IPS-11a (cell line): ENCODE data around the gene FBXO34.

Experiments used
- H3K4me3 ChIP-seq: one replicate; pipeline ENCODE4 v1.5.1; 2013; ENCODE audit warnings: low read depth, low read length, control low read depth

FBXO34 gene

GRCh38 chr14:55272387-55272786 lies 1.2 kb downstream of the FBXO34 start:
- peak overlapping the region; percentile 96 for H3K4me3 ChIP-seq

- H3K4me3 ChIP-seq: no peak overlapping the region
These were observed 1.7 kb downstream of the FBXO34 start for GRCh38 chr14:55272922-55273321.

GRCh38 chr14:55274146-55274545 lies 2.9 kb downstream of the FBXO34 start:
- no peak overlapping the region for H3K4me3 ChIP-seq

- H3K4me3 ChIP-seq: no peak overlapping the region
These were observed 3.5 kb downstream of the FBXO34 start for GRCh38 chr14:55274751-55275150.

GRCh38 chr14:55276736-55277135 lies 5.5 kb downstream of the FBXO34 start:
- H3K4me3 ChIP-seq: no peak overlapping the region

GRCh38 chr14:55277972-55278740 lies 6.9 kb downstream of the FBXO34 start:
- H3K4me3 ChIP-seq: no peak overlapping the region

- no peak overlapping the region for H3K4me3 ChIP-seq
These were observed 8.2 kb downstream of the FBXO34 start for GRCh38 chr14:55279384-55279783.

- H3K4me3 ChIP-seq: no peak overlapping the region
These were observed 10.2 kb downstream of the FBXO34 start for GRCh38 chr14:55281316-55281839.

GRCh38 chr14:55285048-55285652 lies 13.9 kb downstream of the FBXO34 start:
- no peak overlapping the region for H3K4me3 ChIP-seq

GRCh38 chr14:55288439-55288838 lies 17.2 kb downstream of the FBXO34 start:
- H3K4me3 ChIP-seq: no peak overlapping the region

GRCh38 chr14:55291480-55292081 lies 20.4 kb downstream of the FBXO34 start:
- H3K4me3 ChIP-seq: no peak overlapping the region

GRCh38 chr14:55294603-55295002 lies 23.4 kb downstream of the FBXO34 start:
- no peak overlapping the region for H3K4me3 ChIP-seq

GRCh38 chr14:55297611-55298499 lies 26.6 kb downstream of the FBXO34 start:
- H3K4me3 ChIP-seq: no peak overlapping the region

- H3K4me3 ChIP-seq: no peak overlapping the region
These were observed 27.2 kb downstream of the FBXO34 start for GRCh38 chr14:55298500-55298822.

- no peak overlapping the region for H3K4me3 ChIP-seq
These were observed 30.4 kb downstream of the FBXO34 start for GRCh38 chr14:55301437-55302121.

GRCh38 chr14:55302367-55303124 lies 31.3 kb downstream of the FBXO34 start:
- H3K4me3 ChIP-seq: no peak overlapping the region

GRCh38 chr14:55303125-55303499 lies 31.9 kb downstream of the FBXO34 start:
- H3K4me3 ChIP-seq: no peak overlapping the region

- no peak overlapping the region for H3K4me3 ChIP-seq
These were observed 32.5 kb downstream of the FBXO34 start for GRCh38 chr14:55303691-55304145.

- H3K4me3 ChIP-seq: no peak overlapping the region
These were observed 35.8 kb downstream of the FBXO34 start for GRCh38 chr14:55306938-55307589.
